ENCODE measurements around the gene PGAM1.
"Not testable (repeated sequence)": the region's sequence is repeated elsewhere in the genome, so short reads cannot be mapped to it uniquely, and the experiment has no call there.

The PGAM1 gene

DNA sequence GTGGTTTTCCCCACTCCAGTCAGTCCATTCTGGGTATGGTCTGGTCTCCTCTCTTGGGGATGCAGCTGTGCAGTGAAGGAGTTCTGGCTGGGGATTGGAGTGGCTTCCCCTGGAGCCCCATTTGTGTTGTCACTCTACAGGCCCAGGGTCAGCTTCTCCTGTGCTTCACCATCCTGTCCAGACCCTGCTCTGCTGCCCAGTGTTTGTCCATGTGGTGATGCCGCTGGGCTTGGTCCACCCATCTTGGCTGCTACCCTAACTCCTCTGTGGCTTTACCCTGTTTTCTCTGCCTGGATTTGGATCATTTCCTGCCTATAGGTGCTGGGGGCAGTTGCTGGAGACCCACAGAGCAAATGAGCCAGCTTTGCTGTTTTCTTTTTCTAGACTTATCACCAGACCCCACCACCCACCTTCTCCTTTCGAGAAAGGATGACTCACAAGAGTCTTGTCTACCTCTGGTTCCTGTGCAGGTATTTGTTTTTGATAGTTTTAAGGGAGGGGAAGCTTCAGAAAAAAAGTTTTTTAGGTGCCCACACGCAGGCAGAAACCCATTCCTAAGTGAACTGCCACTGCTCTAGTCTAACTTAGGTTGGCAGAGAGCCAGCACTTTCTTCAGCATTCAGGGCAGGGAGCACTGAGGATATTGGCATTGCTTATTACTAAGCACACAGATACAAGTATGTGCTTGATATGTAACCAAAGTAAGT, 28.5 kb downstream of the PGAM1 start:
- DNase-seq (ENCODE audit: low spot score) = no peak
- Mint-ChIP-seq H3K27me3 (ENCODE audit: low read depth) (no peaks in the 10 kb centered on the region), H3K27ac (peak overlapping the region; percentile 32), H3K4me1 (ENCODE audit: low read depth) (peaks cover 8% of the 10 kb centered on the region), H3K36me3 (ENCODE audit: low read depth) (peaks cover 49% of the 10 kb centered on the region), H3K9me3 (no peaks in the 10 kb centered on the region), H3K4me3 (no peak overlapping the region)

DNA sequence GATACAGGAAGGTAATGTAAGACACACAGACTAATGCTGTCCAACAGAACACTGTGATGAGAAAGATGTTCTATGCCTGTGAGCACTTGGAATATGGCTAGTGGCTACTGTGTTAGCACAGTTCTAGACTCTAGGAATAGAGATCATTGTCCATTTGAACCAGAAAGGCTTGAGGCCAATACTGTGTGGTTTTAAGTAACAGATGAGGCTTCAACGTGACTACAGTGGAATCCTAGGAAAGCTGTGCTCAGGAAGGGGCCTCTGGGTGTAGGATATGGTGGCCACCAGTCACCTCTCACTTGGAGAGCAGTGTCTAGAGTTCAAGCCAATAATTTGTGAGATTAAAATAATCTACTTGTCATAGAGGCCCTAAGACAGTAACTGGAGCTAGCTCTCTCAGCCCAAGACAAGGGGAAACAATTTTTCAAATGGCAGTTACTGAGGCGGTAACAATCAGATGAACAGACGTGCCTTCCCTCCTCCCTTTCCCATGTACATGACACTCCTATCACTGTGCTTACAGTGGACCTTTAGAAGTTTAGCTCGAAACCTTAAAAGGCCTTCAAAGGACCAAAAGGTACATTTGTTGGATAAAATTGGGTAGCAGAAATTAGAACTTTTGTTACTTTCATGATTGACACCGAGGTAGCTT, 30.2 kb downstream of the PGAM1 start:
- no peaks in the 10 kb centered on the region for H3K9me3 Mint-ChIP-seq
- peaks cover 58% of the 10 kb centered on the region for H3K36me3 Mint-ChIP-seq (ENCODE audit: low read depth)
- no peaks in the 10 kb centered on the region for H3K27me3 Mint-ChIP-seq (ENCODE audit: low read depth)
- DNase-seq (ENCODE audit: low spot score) = no peak
- no peak overlapping the region for H3K4me3 Mint-ChIP-seq
- peaks cover 6% of the 10 kb centered on the region for H3K4me1 Mint-ChIP-seq (ENCODE audit: low read depth)
- no peak overlapping the region for H3K27ac Mint-ChIP-seq

GRCh38 chr10:97456686-97457065, 30.7 kb downstream of the PGAM1 start:
- Mint-ChIP-seq H3K9me3 (no peaks in the 10 kb centered on the region), H3K4me1 (ENCODE audit: low read depth) (peaks cover 6% of the 10 kb centered on the region), H3K27ac (no peak overlapping the region), H3K36me3 (ENCODE audit: low read depth) (peaks cover 62% of the 10 kb centered on the region), H3K27me3 (ENCODE audit: low read depth) (no peaks in the 10 kb centered on the region), H3K4me3 (no peak overlapping the region)
- DNase-seq (ENCODE audit: low spot score) = no peak

- DNase-seq (ENCODE audit: low spot score) = no peak
- Mint-ChIP-seq H3K36me3 (ENCODE audit: low read depth) (peaks cover 64% of the 10 kb centered on the region), H3K4me1 (ENCODE audit: low read depth) (peaks cover 6% of the 10 kb centered on the region), H3K9me3 (no peaks in the 10 kb centered on the region), H3K27ac (no peak overlapping the region), H3K27me3 (ENCODE audit: low read depth) (no peaks in the 10 kb centered on the region), H3K4me3 (no peak overlapping the region)
Measured at GRCh38 chr10:97459111-97459510, 33.1 kb downstream of the PGAM1 start.

- Mint-ChIP-seq H3K4me1 (ENCODE audit: low read depth) (no peaks in the 10 kb centered on the region), H3K27me3 (ENCODE audit: low read depth) (no peaks in the 10 kb centered on the region), H3K4me3 (no peak overlapping the region), H3K27ac (no peak overlapping the region), H3K36me3 (ENCODE audit: low read depth) (peaks cover 63% of the 10 kb centered on the region), H3K9me3 (no peaks in the 10 kb centered on the region)
- no peak for DNase-seq (ENCODE audit: low spot score)
Measured at GRCh38 chr10:97459933-97460332, 33.9 kb downstream of the PGAM1 start.

GRCh38 chr10:97462309-97462708, 36.3 kb downstream of the PGAM1 start:
- H3K4me1 Mint-ChIP-seq (ENCODE audit: low read depth) = no peaks in the 10 kb centered on the region
- H3K27ac Mint-ChIP-seq = no peak overlapping the region
- peaks cover 57% of the 10 kb centered on the region for H3K36me3 Mint-ChIP-seq (ENCODE audit: low read depth)
- no peak for DNase-seq (ENCODE audit: low spot score)
- H3K4me3 Mint-ChIP-seq = no peak overlapping the region
- H3K27me3 Mint-ChIP-seq (ENCODE audit: low read depth) = no peaks in the 10 kb centered on the region
- no peaks in the 10 kb centered on the region for H3K9me3 Mint-ChIP-seq

GRCh38 chr10:97463363-97464132, 37.6 kb downstream of the PGAM1 start:
- Mint-ChIP-seq H3K36me3 (ENCODE audit: low read depth) (peaks cover 50% of the 10 kb centered on the region), H3K4me1 (ENCODE audit: low read depth) (no peaks in the 10 kb centered on the region), H3K27me3 (ENCODE audit: low read depth) (no peaks in the 10 kb centered on the region), H3K4me3 (no peak overlapping the region), H3K27ac (no peak overlapping the region), H3K9me3 (no peaks in the 10 kb centered on the region)
- DNase-seq (ENCODE audit: low spot score) = no peak

DNA sequence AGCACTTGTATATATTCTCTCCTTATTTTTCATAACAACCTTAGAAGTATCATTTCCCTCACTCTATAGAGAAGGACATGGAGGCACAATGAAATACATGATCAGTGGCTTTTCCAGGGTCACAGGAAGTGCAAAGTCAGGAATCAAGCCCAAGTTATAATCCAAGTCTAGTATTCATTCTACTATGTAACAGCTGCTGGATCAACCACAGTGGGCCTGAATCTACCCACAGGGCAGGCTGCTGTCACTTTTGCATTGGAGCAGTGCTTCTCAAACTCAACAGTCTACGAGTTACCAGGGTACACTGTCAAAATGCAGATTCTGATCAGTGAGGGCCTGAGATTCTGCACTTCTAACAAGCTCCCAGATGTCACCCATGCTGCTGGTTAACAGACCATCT, 38.2 kb downstream of the PGAM1 start:
- Mint-ChIP-seq H3K27ac (no peak overlapping the region), H3K4me3 (no peak overlapping the region), H3K9me3 (no peaks in the 10 kb centered on the region), H3K36me3 (ENCODE audit: low read depth) (peaks cover 48% of the 10 kb centered on the region), H3K4me1 (ENCODE audit: low read depth) (no peaks in the 10 kb centered on the region), H3K27me3 (ENCODE audit: low read depth) (no peaks in the 10 kb centered on the region)
- DNase-seq (ENCODE audit: low spot score) = no peak

DNA sequence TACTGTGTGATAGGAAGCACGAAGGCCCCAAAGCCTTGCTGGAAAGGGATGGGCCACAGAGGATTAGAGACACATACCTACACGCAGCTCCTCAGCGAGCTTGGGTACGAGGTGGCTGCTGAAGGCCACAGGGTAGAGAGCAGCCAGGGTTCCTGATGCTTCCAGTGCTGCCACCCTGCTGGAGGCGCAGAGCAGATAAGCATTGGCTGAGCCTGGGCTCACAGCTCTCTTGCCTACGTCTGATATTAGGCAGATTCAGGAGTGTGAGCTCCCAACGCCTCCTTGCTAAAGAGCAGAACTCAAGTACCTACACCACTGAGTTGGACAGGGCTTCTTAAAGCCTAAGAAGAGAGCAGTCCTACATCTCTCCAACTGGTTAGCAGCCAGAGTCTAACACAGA, 40.0 kb downstream of the PGAM1 start:
- no peak overlapping the region for H3K4me3 Mint-ChIP-seq
- no peak overlapping the region for H3K27ac Mint-ChIP-seq
- no peaks in the 10 kb centered on the region for H3K9me3 Mint-ChIP-seq

DNA sequence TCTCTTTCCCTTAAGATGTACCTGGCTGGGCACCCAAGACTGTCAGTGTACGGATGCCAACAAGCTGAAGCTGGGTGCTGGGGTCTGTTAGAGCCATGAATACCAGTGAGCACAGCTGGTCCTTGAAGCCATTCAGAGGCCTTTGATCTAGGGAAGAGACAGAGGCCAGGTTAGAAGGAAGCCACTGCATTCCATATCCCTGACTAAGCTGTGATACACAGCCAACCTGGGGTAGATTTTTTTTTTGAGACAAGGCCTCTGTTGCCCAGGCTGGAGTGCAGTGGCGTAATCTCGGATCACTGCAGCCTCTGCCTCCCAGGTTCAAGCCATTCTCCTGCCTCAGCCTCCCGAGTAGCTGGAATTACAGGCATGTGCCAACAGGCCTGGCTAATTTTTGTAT, 40.8 kb downstream of the PGAM1 start:
- Mint-ChIP-seq H3K9me3 (no peaks in the 10 kb centered on the region), H3K27ac (no peak overlapping the region), H3K4me1 (ENCODE audit: low read depth) (no peaks in the 10 kb centered on the region), H3K4me3 (no peak overlapping the region), H3K27me3 (ENCODE audit: low read depth) (no peaks in the 10 kb centered on the region), H3K36me3 (ENCODE audit: low read depth) (peaks cover 42% of the 10 kb centered on the region)
- no peak for DNase-seq (ENCODE audit: low spot score)

More for the DNA sequence above, 40.0 kb downstream of the PGAM1 start:
- Mint-ChIP-seq H3K36me3 (ENCODE audit: low read depth) (peaks cover 48% of the 10 kb centered on the region), H3K27me3 (ENCODE audit: low read depth) (no peaks in the 10 kb centered on the region), H3K4me1 (ENCODE audit: low read depth) (no peaks in the 10 kb centered on the region)
- DNase-seq (ENCODE audit: low spot score) = no peak

- H3K27ac Mint-ChIP-seq = no peak overlapping the region
- peaks cover 37% of the 10 kb centered on the region for H3K36me3 Mint-ChIP-seq (ENCODE audit: low read depth)
- no peaks in the 10 kb centered on the region for H3K9me3 Mint-ChIP-seq
Measured at GRCh38 chr10:97468162-97468561, 42.2 kb downstream of the PGAM1 start.

GRCh38 chr10:97468781-97469180, 42.8 kb downstream of the PGAM1 start:
- not testable (repeated sequence) for H3K27me3 Mint-ChIP-seq (ENCODE audit: low read depth); H3K4me1 Mint-ChIP-seq (ENCODE audit: low read depth); DNase-seq (ENCODE audit: low spot score); H3K27ac Mint-ChIP-seq; H3K4me3 Mint-ChIP-seq; H3K9me3 Mint-ChIP-seq
- peaks cover 38% of the 10 kb centered on the region for H3K36me3 Mint-ChIP-seq (ENCODE audit: low read depth)

More at GRCh38 chr10:97468162-97468561, 42.2 kb downstream of the PGAM1 start:
- DNase-seq (ENCODE audit: low spot score) = no peak
- Mint-ChIP-seq H3K4me1 (ENCODE audit: low read depth) (no peaks in the 10 kb centered on the region), H3K4me3 (no peak overlapping the region), H3K27me3 (ENCODE audit: low read depth) (no peaks in the 10 kb centered on the region)

GRCh38 chr10:97474918-97475317, 48.9 kb downstream of the PGAM1 start:
- H3K27ac Mint-ChIP-seq = no peak overlapping the region
- no peak overlapping the region for H3K4me3 Mint-ChIP-seq
- H3K4me1 Mint-ChIP-seq (ENCODE audit: low read depth) = no peaks in the 10 kb centered on the region
- H3K9me3 Mint-ChIP-seq = no peaks in the 10 kb centered on the region
- no peak for DNase-seq (ENCODE audit: low spot score)
- no peaks in the 10 kb centered on the region for H3K27me3 Mint-ChIP-seq (ENCODE audit: low read depth)
- H3K36me3 Mint-ChIP-seq (ENCODE audit: low read depth) = peaks cover 51% of the 10 kb centered on the region

GRCh38 chr10:97475936-97476594, 50.1 kb downstream of the PGAM1 start:
- no peak for DNase-seq (ENCODE audit: low spot score)
- H3K36me3 Mint-ChIP-seq (ENCODE audit: low read depth) = peaks cover 53% of the 10 kb centered on the region
- no peaks in the 10 kb centered on the region for H3K4me1 Mint-ChIP-seq (ENCODE audit: low read depth)
- no peaks in the 10 kb centered on the region for H3K9me3 Mint-ChIP-seq
- no peaks in the 10 kb centered on the region for H3K27me3 Mint-ChIP-seq (ENCODE audit: low read depth)
- no peak overlapping the region for H3K27ac Mint-ChIP-seq
- H3K4me3 Mint-ChIP-seq = no peak overlapping the region

All from T-helper 2 cell treated with Interferon-gamma antibody and Interleukin-4, amounts not matched to agents 5 μg/mL and 100 μg/mL, for 36 hours (primary cell).